Activated CD8-positive, alpha-beta T cell treated with anti-CD3 and anti-CD28 coated beads for 36 hours (primary cell): Measurements from ENCODE around the gene CDKAL1. TPM values are rescaled to one million over a fixed set of nuclear protein-coding genes. Genes with fewer than 3 reads are reported as not detected.

Experiments used
- ATAC-seq: fragments of 200-7000 bp; cut with Tn5 transposase; one replicate; pipeline ENCODE4 v1.10.0; 2021; ENCODE audit warnings: mild to moderate bottlenecking, moderate library complexity
- CTCF ChIA-PET: fragments of 350-600 bp; sonication (Branson Sonifier 250); formaldehyde crosslinking; loops from one replicate; lab custom pipeline; 2021; ENCODE audit warnings: antibody characterized with exemption; lab: Charles Lee
- POLR2A ChIA-PET: fragments of 350-600 bp; sonication (Branson Sonifier 250); formaldehyde crosslinking; loops from one replicate; lab custom pipeline; 2021; ENCODE audit warnings: antibody characterized with exemption; lab: Charles Lee
- DNase-seq: peaks from one replicate; pipeline ENCODE4 v3.0.0-alpha.2; 2020
- H3K27ac Mint-ChIP-seq: one replicate; pipeline ENCODE4 v1.8.0; 2021; ENCODE audit warnings: mild to moderate bottlenecking, mixed read lengths
- H3K27me3 Mint-ChIP-seq: one replicate; pipeline ENCODE4 v1.8.0; 2021; ENCODE audit warnings: mixed read lengths
- H3K36me3 Mint-ChIP-seq: one replicate; pipeline ENCODE4 v1.8.0; 2021; ENCODE audit warnings: low read depth, mixed read lengths
- H3K4me1 Mint-ChIP-seq: one replicate; pipeline ENCODE4 v1.8.0; 2021; ENCODE audit warnings: low read depth, mixed read lengths
- H3K4me3 Mint-ChIP-seq: one replicate; pipeline ENCODE4 v1.8.0; 2021; ENCODE audit warnings: mild to moderate bottlenecking, moderate library complexity, mixed read lengths
- H3K9me3 Mint-ChIP-seq: one replicate; pipeline ENCODE4 v1.8.0; 2021; ENCODE audit warnings: mixed read lengths
- intact Hi-C: fragments of 100-400 bp; cut with micrococcal nuclease; formaldehyde crosslinking; loops from one replicate; pipeline ENCODE4 v1.10.0; 2022
- total RNA-seq, 2 experiments: library from RNA; stranded (reverse); gene quantifications; one replicate each; pipeline ENCODE4 v1.2.3, GENCODE V29; 2021
- TF ChIP-seq, protein P1 (sequence below): fragments of 200-600 bp; IDR thresholded peaks from one replicate; pipeline ENCODE4 v1.8.0; 2022; ENCODE audit warnings: antibody characterized with exemption, mild to moderate bottlenecking

The CDKAL1 gene
- total RNA-seq, 2 experiments from 2014 or later, result 21.6 to 23.6 TPM

DNA sequence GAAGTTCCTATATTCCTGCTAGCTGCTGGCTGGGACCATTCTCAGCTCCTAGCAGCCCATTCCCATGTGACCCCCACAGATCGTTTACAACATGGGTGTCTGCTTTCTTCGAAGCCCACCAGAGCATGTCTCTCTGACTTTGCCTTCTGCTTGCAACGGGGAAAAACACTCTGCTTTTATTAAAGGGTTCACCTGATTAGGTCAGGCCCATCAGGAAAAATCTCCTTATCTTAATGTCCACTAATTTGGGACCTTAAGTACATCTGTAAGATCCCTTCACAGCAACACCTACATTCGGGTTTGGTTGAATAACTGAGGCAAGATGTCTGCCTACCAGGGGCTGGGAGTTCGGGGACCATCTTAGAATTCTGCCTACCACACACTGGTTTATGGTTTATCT is 496.9 kb downstream of the CDKAL1 start:
- ATAC-seq (no peak), DNase-seq (no peak)
- ChIA-PET CTCF (no interaction called here), POLR2A (no interaction called here)
- TF ChIP-seq, protein P1, sequence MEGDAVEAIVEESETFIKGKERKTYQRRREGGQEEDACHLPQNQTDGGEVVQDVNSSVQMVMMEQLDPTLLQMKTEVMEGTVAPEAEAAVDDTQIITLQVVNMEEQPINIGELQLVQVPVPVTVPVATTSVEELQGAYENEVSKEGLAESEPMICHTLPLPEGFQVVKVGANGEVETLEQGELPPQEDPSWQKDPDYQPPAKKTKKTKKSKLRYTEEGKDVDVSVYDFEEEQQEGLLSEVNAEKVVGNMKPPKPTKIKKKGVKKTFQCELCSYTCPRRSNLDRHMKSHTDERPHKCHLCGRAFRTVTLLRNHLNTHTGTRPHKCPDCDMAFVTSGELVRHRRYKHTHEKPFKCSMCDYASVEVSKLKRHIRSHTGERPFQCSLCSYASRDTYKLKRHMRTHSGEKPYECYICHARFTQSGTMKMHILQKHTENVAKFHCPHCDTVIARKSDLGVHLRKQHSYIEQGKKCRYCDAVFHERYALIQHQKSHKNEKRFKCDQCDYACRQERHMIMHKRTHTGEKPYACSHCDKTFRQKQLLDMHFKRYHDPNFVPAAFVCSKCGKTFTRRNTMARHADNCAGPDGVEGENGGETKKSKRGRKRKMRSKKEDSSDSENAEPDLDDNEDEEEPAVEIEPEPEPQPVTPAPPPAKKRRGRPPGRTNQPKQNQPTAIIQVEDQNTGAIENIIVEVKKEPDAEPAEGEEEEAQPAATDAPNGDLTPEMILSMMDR, result no peak
- H3K9me3 Mint-ChIP-seq, result peaks cover 7% of the 10 kb centered on the region
- no peaks in the 10 kb centered on the region for H3K4me1 Mint-ChIP-seq
- no peak overlapping the region for H3K27ac Mint-ChIP-seq
- no peak overlapping the region for H3K4me3 Mint-ChIP-seq
- H3K36me3 Mint-ChIP-seq, result peaks cover 34% of the 10 kb centered on the region
- no peaks in the 10 kb centered on the region for H3K27me3 Mint-ChIP-seq
- intact Hi-C loops, result no loop called here

DNA sequence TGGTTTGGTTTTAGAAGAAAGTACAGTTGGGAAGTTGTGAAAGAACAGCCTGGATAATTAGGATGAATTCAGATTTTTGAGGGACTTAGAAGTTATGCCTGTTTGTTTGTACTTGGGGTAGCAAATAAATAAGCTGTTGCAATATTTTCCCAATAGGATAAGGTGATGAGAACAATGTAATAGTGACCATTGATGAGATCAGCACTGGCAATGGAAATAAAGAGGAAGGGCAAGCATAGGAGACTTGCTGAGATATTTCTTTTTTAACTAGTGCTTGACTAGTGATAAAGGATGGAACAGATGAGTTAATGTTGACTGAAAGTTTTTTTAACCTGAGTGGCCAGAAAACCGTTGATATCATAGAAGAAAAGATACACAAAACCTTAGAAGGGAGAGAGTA is 498.8 kb downstream of the CDKAL1 start:
- H3K4me3 Mint-ChIP-seq, result no peak overlapping the region
- ChIA-PET POLR2A (no interaction called here), CTCF (no interaction called here)
- H3K27me3 Mint-ChIP-seq, result no peaks in the 10 kb centered on the region
- no peaks in the 10 kb centered on the region for H3K4me1 Mint-ChIP-seq
- peaks cover 2% of the 10 kb centered on the region for H3K9me3 Mint-ChIP-seq
- H3K27ac Mint-ChIP-seq, result no peak overlapping the region
- ATAC-seq, result no peak
- H3K36me3 Mint-ChIP-seq, result peaks cover 22% of the 10 kb centered on the region
- intact Hi-C loops, result no loop called here
- DNase-seq, result no peak
- TF ChIP-seq, protein P1, result no peak

DNA sequence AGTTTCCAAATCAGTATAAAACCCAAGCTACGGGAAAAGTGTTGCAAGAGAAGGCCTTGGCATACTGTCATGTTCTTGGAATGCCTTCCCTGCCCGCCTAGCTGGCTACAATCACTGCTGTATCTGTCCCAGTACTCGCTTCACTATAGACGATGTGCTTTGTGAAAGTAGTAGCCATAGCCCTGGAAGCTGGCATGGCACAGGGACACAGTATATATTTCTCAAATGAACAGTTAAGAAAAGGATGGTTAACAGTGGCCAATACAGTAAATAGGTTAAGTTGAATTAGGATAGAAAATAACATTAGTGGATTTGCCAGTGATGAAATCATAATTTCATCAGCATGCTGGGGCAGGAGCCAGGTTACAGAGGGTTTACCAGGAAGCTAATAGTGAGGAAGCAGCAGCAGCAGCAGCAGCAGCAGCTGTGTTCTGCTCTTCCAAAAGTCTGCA is 499.3 kb downstream of the CDKAL1 start:
- DNase-seq (no peak), ATAC-seq (no peak)
- H3K27ac Mint-ChIP-seq, result no peak overlapping the region
- intact Hi-C loops, result no loop called here
- H3K27me3 Mint-ChIP-seq, result no peaks in the 10 kb centered on the region
- ChIA-PET POLR2A (no interaction called here), CTCF (no interaction called here)
- TF ChIP-seq, protein P1, result no peak
- peaks cover 2% of the 10 kb centered on the region for H3K9me3 Mint-ChIP-seq
- no peaks in the 10 kb centered on the region for H3K4me1 Mint-ChIP-seq
- H3K4me3 Mint-ChIP-seq, result no peak overlapping the region
- peaks cover 20% of the 10 kb centered on the region for H3K36me3 Mint-ChIP-seq

DNA sequence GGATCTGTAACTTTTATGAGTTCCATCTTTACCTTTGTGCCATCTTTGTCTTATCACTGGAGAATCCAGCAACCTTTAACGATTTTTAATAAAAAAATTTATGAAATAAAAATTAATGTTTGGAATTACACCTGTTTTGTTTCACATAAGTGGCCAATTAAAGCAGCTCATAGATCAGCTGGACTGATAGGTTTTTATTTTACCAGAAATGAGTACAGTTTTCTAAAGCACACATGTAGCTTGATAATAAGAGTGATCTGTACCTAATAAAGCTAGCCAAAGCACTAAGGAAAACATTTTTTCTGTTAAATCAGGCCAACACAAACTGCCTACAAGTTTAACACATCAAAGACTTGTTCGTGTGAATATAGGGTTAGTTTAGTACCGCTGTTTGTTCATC is 500.1 kb downstream of the CDKAL1 start:
- DNase-seq, result no peak
- Mint-ChIP-seq H3K27ac (no peak overlapping the region), H3K4me3 (no peak overlapping the region), H3K4me1 (no peaks in the 10 kb centered on the region), H3K9me3 (peaks cover 2% of the 10 kb centered on the region), H3K27me3 (no peaks in the 10 kb centered on the region), H3K36me3 (peaks cover 15% of the 10 kb centered on the region)
- TF ChIP-seq, protein P1, result no peak
- ChIA-PET CTCF (no interaction called here), POLR2A (no interaction called here)
- no peak for ATAC-seq
- intact Hi-C loops, result no loop called here

DNA sequence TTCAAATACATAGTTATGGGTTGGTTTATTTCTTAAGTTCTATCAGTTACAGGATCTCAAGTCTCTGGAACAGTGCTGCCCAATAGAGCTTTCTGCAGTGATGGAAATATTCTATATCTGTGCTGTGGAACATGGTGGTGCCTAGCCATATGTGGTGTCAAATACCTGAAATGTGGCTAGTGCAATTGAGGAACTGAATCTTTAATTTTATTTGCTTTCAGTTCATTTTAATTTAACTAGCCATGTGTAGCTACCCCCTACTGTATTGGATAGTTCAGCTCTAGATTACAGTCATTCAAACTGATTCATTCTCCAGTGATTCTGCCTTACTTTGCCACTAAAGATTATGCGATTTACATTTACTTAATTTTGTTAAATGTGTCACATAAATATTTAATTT is 503.2 kb downstream of the CDKAL1 start:
- CTCF ChIA-PET, result no interaction called here
- intact Hi-C loops, result no loop called here
- Mint-ChIP-seq H3K27me3 (no peaks in the 10 kb centered on the region), H3K36me3 (no peaks in the 10 kb centered on the region), H3K9me3 (no peaks in the 10 kb centered on the region), H3K4me3 (no peak overlapping the region), H3K27ac (no peak overlapping the region), H3K4me1 (no peaks in the 10 kb centered on the region)
- no peak for ATAC-seq
- DNase-seq, result no peak
- TF ChIP-seq, protein P1, result no peak
- POLR2A ChIA-PET, result no interaction called here
